ENCODE results near the gene PXMP4.

PXMP4 gene

DNA sequence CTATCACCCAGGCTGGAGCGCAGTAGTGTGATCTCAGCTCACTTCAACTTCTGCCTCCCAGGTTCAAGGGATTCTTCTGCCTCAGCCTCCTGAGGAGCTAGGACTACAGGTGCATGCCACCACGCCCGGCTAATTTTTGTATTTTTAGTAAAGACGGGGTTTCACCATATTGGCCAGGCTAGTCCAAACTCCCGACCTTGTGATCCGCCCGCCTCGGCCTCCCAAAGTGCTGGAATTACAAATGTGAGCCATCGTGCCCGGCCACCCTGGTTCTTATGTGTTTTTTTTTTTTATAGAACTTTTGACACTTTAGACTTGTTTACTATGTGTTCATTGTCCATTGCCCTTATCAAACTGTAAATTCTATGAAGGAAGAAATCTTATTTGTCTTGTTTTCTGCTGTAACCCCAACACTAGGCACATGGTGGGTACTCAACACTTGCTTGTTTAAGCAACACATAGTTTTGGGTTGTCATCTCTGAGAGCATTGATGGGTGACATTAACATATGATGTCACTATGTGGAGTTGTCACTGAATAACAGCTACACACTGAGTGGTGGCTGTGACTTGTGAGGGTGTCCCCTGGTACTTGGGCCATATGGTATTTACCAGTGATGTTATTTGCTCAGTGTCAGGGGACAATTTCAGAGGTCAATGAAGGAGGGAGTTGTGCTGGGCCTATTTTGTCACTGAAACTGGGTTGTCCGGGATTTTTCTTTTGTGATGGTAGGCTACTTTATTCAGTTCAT is 1.5 kb upstream of the PXMP4 start:
- H3K4me1 Mint-ChIP-seq (ENCODE audit: low read depth) = peaks cover 22% of the 10 kb centered on the region
- H3K36me3 Mint-ChIP-seq (ENCODE audit: low read depth) = no peaks in the 10 kb centered on the region
- H3K4me3 Mint-ChIP-seq = no peak overlapping the region
- peak overlapping the region; percentile 11 for H3K27ac Mint-ChIP-seq
- no peaks in the 10 kb centered on the region for H3K27me3 Mint-ChIP-seq
- H3K9me3 Mint-ChIP-seq = no peaks in the 10 kb centered on the region

DNA sequence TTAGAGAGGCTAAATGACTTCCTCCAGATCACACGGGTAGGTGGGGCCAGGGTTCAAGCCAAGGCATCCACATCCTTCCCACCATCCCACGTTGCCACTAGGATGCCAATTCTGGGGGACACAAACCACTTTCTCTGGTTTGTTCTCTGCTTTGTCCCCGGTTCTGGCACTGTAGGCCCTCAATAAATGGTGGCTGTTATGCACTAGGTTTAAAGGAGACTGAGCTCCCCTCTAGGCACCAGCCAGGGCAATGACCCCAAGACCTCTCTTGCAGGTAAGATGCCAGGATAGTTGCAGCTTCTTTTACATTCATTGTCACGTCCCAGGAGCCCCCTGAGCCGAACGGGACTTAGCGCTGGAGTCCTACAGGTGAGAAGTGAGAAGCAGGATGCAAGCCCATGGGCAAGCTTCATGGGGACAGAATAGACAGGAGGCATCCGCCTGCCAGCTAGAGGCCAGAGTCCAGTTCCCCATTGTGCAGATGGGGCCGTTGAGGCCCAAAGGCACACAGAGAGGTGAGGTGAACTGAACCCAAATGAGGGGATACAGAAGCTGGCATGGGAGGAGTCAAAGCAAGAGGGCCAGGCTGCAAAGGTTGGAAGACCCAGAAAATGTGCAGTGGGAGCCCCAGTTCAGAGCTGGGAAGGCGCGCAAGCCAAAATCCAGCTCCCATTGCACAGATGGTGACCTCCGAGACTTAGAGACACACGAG is 677 bp downstream of the PXMP4 start:
- no peaks in the 10 kb centered on the region for H3K9me3 Mint-ChIP-seq
- H3K4me3 Mint-ChIP-seq = peak overlapping the region; percentile 92
- H3K36me3 Mint-ChIP-seq (ENCODE audit: low read depth) = no peaks in the 10 kb centered on the region
- peaks cover 22% of the 10 kb centered on the region for H3K4me1 Mint-ChIP-seq (ENCODE audit: low read depth)
- peak overlapping the region; percentile 91 for H3K27ac Mint-ChIP-seq
- H3K27me3 Mint-ChIP-seq = no peaks in the 10 kb centered on the region

DNA sequence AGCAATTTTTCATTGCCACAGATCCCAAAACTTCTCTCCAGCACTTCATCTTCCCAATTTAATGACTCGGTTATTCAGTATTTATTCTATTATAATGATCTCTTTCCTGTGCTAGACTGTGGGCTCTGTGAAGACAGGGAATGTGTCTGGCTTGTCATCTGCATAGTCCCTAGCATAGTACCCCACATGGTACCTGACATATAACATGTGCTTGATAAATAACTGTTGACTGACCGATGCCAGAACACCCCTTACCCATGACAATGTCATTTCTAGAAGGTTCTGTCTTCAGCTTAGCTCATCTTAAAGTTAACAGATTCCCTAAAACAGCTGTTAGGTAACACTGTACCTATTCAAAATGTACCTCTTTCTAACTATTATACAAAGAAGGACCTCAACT is 3.6 kb downstream of the PXMP4 start:
- Mint-ChIP-seq H3K4me3 (no peak overlapping the region), H3K27ac (no peak overlapping the region)

GRCh38 chr20:33713865-33714367 is 6.2 kb downstream of the PXMP4 start:
- Mint-ChIP-seq H3K36me3 (ENCODE audit: low read depth) (peaks cover 13% of the 10 kb centered on the region), H3K9me3 (no peaks in the 10 kb centered on the region), H3K4me3 (no peak overlapping the region), H3K27ac (no peak overlapping the region), H3K4me1 (ENCODE audit: low read depth) (peaks cover 14% of the 10 kb centered on the region), H3K27me3 (no peaks in the 10 kb centered on the region)

More for the DNA sequence above, 3.6 kb downstream of the PXMP4 start:
- Mint-ChIP-seq H3K4me1 (ENCODE audit: low read depth) (peaks cover 22% of the 10 kb centered on the region), H3K36me3 (ENCODE audit: low read depth) (peaks cover 6% of the 10 kb centered on the region), H3K27me3 (no peaks in the 10 kb centered on the region), H3K9me3 (no peaks in the 10 kb centered on the region)

DNA sequence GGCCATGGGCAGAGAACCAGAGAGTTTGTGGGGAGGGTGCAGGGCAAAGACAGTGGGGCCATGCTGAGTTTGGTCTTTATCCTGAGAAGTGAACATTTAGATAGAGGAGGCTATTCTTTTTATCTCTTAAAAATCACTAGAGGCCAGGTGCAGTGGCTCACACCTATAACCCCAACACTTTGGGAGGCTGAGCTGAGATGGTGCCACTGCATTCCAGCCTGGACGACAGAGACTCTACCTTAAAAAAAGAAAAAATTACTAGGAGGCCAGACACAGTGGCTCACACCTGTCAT is 8.7 kb downstream of the PXMP4 start:
- Mint-ChIP-seq H3K27me3 (no peaks in the 10 kb centered on the region), H3K4me1 (ENCODE audit: low read depth) (peaks cover 11% of the 10 kb centered on the region), H3K36me3 (ENCODE audit: low read depth) (peaks cover 13% of the 10 kb centered on the region), H3K4me3 (no peak overlapping the region), H3K9me3 (no peaks in the 10 kb centered on the region), H3K27ac (no peak overlapping the region)

DNA sequence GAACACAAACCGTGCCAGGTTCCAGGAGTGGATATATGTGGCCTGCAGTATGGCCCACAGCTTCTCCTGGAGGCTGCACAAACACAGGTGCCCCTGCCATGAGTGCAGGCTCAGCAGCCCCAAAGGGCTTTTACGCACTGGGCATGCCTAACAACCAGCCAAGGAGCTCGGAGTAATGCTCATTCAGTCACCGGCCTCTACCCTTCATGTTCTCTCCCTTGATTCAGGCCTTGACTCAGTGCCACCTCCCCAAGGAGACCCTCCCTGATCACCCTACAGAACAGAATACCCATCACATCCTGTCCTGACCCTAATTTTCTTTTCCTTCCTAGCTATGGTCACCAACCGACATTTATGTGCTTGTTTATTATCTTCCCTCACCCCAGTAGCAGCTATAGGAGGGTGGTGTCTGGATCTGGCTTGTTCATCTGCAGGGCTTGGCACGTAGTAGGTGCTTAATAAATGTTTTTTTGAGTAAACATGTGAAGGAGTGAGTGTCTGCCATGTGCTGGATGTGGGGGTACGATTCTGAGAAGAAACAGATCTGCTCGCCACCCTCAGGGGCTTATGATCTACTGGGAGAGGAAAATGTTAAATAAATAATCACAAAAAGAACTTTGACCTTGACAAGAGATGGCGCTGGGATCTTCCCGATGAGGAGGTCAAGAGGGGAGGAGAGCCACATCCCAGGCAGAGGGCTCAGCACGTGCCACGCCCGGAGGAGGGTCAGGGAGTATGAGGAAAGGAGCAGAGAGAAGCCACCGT is 9.2 kb downstream of the PXMP4 start:
- Mint-ChIP-seq H3K27me3 (no peaks in the 10 kb centered on the region), H3K4me1 (ENCODE audit: low read depth) (peaks cover 11% of the 10 kb centered on the region), H3K9me3 (no peaks in the 10 kb centered on the region), H3K27ac (no peak overlapping the region), H3K36me3 (ENCODE audit: low read depth) (peaks cover 13% of the 10 kb centered on the region), H3K4me3 (no peak overlapping the region)

DNA sequence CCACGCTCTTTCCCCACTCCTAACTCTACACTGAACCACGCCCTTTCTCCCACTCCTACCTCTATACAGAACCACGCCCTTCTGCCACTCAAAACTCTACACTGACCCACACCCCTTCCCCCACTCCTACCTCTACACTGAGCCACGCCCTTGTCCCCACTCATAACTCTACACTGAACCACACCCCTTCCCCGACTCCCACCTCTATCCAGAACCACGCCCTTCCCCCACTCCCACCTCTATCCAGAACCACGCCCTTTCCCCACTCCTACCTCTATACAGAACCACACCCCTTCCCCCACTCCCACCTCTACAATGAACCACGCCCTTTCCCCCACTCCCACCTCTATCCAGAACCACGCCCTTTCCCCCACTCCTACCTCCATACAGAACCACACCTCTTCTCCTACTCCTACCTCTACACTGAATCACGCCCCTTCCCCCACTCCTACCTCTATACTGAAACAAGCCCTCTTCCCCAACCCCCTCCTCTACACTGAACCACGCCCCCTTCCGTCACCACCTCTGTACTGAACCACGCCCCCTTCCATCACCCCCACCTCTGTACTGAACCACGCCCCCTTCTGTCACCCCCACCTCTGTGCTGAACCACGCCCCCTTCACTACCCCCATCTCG is 10.1 kb downstream of the PXMP4 start:
- Mint-ChIP-seq H3K4me3 (no peak overlapping the region), H3K4me1 (ENCODE audit: low read depth) (peaks cover 11% of the 10 kb centered on the region), H3K36me3 (ENCODE audit: low read depth) (peaks cover 13% of the 10 kb centered on the region), H3K9me3 (no peaks in the 10 kb centered on the region), H3K27me3 (no peaks in the 10 kb centered on the region), H3K27ac (no peak overlapping the region)

DNA sequence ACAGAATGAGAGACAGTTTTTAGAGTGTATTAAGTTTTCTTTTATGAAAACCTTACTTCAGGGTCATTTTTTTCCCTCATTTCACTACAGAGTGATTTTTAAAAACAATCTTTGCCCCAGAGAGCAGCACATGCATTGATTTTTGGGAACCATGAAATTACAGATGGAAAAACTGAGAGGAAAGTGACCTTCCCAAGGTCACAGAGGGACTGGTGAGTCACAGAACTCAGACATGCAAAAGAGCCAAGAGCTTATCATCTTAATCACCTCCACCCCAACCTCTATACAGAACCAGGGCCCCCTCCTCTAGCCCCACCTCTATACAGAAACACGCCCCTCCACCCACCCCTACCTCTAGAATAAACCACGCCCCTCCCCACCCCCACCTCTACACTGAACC is 10.7 kb downstream of the PXMP4 start:
- peaks cover 11% of the 10 kb centered on the region for H3K4me1 Mint-ChIP-seq (ENCODE audit: low read depth)
- no peak overlapping the region for H3K4me3 Mint-ChIP-seq
- H3K9me3 Mint-ChIP-seq = no peaks in the 10 kb centered on the region
- no peak overlapping the region for H3K27ac Mint-ChIP-seq
- H3K27me3 Mint-ChIP-seq = no peaks in the 10 kb centered on the region
- H3K36me3 Mint-ChIP-seq (ENCODE audit: low read depth) = peaks cover 13% of the 10 kb centered on the region

DNA sequence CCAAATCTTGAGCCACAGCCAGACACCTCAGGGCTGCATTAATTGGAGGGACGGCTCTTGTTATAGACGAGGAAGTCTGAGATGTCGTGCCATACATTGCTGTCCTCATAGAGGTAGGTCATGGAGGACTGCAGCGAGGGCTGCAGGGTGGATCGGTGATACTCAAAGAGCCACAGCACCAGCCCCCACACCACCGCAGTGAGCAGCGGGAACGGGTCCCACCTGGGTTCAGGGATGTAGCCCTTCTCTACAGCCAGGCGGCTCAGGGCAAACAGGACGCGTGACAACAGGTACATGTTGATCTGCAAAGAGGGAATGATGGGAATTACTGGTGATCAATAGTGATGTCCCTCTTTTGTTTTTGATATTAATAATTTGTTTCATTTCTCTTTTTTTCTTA is 12.4 kb downstream of the PXMP4 start:
- no peak overlapping the region for H3K27ac Mint-ChIP-seq
- H3K27me3 Mint-ChIP-seq = no peaks in the 10 kb centered on the region
- H3K4me3 Mint-ChIP-seq = no peak overlapping the region
- H3K4me1 Mint-ChIP-seq (ENCODE audit: low read depth) = peaks cover 11% of the 10 kb centered on the region
- H3K9me3 Mint-ChIP-seq = no peaks in the 10 kb centered on the region
- H3K36me3 Mint-ChIP-seq (ENCODE audit: low read depth) = peaks cover 7% of the 10 kb centered on the region

GRCh38 chr20:33704197-33704924 is 15.7 kb downstream of the PXMP4 start:
- H3K9me3 Mint-ChIP-seq = no peaks in the 10 kb centered on the region
- H3K36me3 Mint-ChIP-seq (ENCODE audit: low read depth) = no peaks in the 10 kb centered on the region
- H3K4me1 Mint-ChIP-seq (ENCODE audit: low read depth) = peaks cover 5% of the 10 kb centered on the region
- H3K27ac Mint-ChIP-seq = no peak overlapping the region
- no peak overlapping the region for H3K4me3 Mint-ChIP-seq
- no peaks in the 10 kb centered on the region for H3K27me3 Mint-ChIP-seq

DNA sequence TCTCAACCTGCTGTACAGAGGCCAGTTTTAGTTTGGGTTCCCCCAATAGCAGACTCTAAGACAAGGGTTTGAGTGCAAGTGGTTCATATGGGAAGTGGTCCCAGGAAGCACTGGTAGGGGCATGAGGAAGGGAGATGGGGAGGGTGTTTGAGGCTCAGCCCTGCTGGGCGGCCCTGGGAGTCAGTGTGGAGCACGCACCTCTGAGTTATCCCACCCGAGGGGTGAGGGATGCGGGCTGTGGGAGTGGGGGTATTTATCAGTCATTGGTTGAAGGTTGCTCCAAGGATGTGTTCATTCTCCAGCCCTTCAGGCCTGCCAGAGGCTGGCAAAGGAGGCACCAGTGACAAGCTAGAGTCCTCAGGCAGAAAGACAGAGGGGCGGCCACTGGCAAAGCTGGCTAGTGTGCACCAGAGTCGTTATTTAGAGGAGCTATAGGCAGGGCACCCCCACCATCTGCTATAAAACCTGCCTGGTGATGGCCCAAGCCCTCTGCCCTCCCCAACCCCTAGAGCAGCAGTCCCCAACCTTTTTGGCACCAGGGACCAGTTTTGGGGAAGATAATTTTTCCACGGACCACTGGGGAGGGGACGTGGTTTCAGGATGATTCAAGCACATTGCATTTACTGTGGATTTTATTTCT is 16.5 kb downstream of the PXMP4 start:
- no peak overlapping the region for H3K27ac Mint-ChIP-seq
- H3K4me3 Mint-ChIP-seq = no peak overlapping the region
- H3K4me1 Mint-ChIP-seq (ENCODE audit: low read depth) = no peaks in the 10 kb centered on the region
- no peaks in the 10 kb centered on the region for H3K36me3 Mint-ChIP-seq (ENCODE audit: low read depth)
- no peaks in the 10 kb centered on the region for H3K9me3 Mint-ChIP-seq
- H3K27me3 Mint-ChIP-seq = no peaks in the 10 kb centered on the region

- no peaks in the 10 kb centered on the region for H3K36me3 Mint-ChIP-seq (ENCODE audit: low read depth)
- H3K4me3 Mint-ChIP-seq = no peak overlapping the region
- H3K27me3 Mint-ChIP-seq = no peaks in the 10 kb centered on the region
- H3K4me1 Mint-ChIP-seq (ENCODE audit: low read depth) = no peaks in the 10 kb centered on the region
- H3K9me3 Mint-ChIP-seq = no peaks in the 10 kb centered on the region
- H3K27ac Mint-ChIP-seq = no peak overlapping the region
These were observed 17.2 kb downstream of the PXMP4 start for GRCh38 chr20:33702861-33703260.

DNA sequence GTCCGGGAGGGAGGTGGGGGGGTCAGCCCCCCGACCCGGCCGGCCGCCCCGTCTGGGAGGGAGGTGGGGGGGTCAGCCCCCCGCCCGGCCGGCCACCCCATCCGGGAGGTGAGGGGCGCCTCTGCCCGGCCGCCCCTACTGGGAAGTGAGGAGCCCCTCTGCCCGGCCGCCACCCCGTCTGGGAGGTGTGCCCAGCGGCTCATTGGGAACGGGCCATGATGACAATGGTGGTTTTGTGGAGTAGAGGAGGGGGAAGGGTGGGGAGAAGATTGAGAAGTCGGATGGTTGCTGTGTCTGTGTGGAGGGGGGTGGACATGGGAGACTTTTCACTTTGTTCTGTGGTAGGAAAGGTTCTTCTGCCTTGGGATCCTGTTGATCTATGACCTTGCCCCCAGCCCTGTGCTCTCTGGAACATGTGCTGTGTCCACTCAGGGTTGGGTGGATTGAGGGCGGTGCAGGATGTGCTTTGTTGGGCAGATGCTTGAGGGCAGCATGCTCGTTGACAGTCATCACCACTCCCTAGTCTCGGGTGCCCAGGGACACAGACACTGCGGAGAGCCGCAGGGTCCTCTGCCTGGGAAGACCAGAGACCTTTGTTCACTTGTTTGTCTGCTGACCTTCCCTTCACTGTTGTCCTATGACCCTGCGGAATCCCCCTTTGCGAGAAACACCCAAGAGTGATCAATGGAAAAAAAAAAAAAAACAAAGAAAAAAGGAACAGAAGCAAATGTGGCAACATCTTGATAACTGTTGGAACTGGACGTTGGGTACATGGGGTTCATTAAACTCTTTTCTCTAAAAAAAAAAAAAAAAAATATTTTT is 18.3 kb downstream of the PXMP4 start:
- Mint-ChIP-seq H3K4me3 (no peak overlapping the region), H3K27me3 (no peaks in the 10 kb centered on the region), H3K27ac (no peak overlapping the region), H3K9me3 (no peaks in the 10 kb centered on the region), H3K36me3 (ENCODE audit: low read depth) (no peaks in the 10 kb centered on the region), H3K4me1 (ENCODE audit: low read depth) (no peaks in the 10 kb centered on the region)
